GM12801 (cell line): Measurements from ENCODE around the gene C9orf43.

Source experiments
- CTCF ChIP-seq: IDR thresholded peaks from one replicate; pipeline ENCODE4 v1.5.1; 2011; ENCODE audit warnings: control low read depth; ENCODE audit not compliant: insufficient read length; ENCODE audit errors: extremely low read depth

The C9orf43 gene

GRCh38 chr9:113403646-113404045 is 6.9 kb upstream of the C9orf43 start:
- TF ChIP-seq CTCF: no peak

- no peak for TF ChIP-seq CTCF
These were observed 1.1 kb upstream of the C9orf43 start for GRCh38 chr9:113409481-113409880.

GRCh38 chr9:113409883-113410206 is 702 bp upstream of the C9orf43 start:
- TF ChIP-seq CTCF: no peak

GRCh38 chr9:113416149-113416721 is 5.7 kb downstream of the C9orf43 start:
- no peak for TF ChIP-seq CTCF

GRCh38 chr9:113417370-113417769 is 6.8 kb downstream of the C9orf43 start:
- no peak for TF ChIP-seq CTCF

- no peak for TF ChIP-seq CTCF
These were observed 11.2 kb downstream of the C9orf43 start for GRCh38 chr9:113421726-113422125.

GRCh38 chr9:113425072-113425471 is 14.5 kb downstream of the C9orf43 start:
- no peak for TF ChIP-seq CTCF

- TF ChIP-seq CTCF: no peak
These were observed 16.2 kb downstream of the C9orf43 start for GRCh38 chr9:113426701-113427100.
